ENCODE data around the gene ATP5F1D.

- no peak for TF ChIP-seq POLR2AphosphoS5 (IDR thresholded peaks at IDR 0.05)
- no peak for TF ChIP-seq CTCF (IDR thresholded peaks at IDR 0.05)
- TF ChIP-seq EP300 (IDR thresholded peaks at IDR 0.05), result no peak
- no peak for TF ChIP-seq POLR2A (IDR thresholded peaks at IDR 0.05)
Measured at GRCh38 chr19:1261538-1261797, 19.9 kb downstream of the ATP5F1D start.

Data from suprapubic skin (tissue), 4 donors.